DLD1 (cell line): Measurements from ENCODE around the gene FGF11.
"Not testable (repeated sequence)": the region's sequence is repeated elsewhere in the genome, so short reads cannot be mapped to it uniquely, and the experiment has no call there.

Experiments
- in situ Hi-C: cut with HindIII; loops from 2 replicates; pipeline ENCODE4 v1.10.0; 2017; ENCODE audit warnings: low sequenced_read_pairs

FGF11 gene

GRCh38 chr17:7460850-7461660 is 21.7 kb downstream of the FGF11 start:
- in situ Hi-C loops: no loop called here

GRCh38 chr17:7462474-7463371 is 23.4 kb downstream of the FGF11 start:
- in situ Hi-C loops: no loop called here

GRCh38 chr17:7463372-7463846 is 24.1 kb downstream of the FGF11 start:
- in situ Hi-C loops: no loop called here

- in situ Hi-C loops: no loop called here
Measured at GRCh38 chr17:7464081-7464480, 24.8 kb downstream of the FGF11 start.

- in situ Hi-C loops: no loop called here
Measured at GRCh38 chr17:7465597-7466275, 26.4 kb downstream of the FGF11 start.

GRCh38 chr17:7466318-7466638 is 27.0 kb downstream of the FGF11 start:
- in situ Hi-C loops: no loop called here

- in situ Hi-C loops: no loop called here
Measured at GRCh38 chr17:7466639-7467341, 27.5 kb downstream of the FGF11 start.

- in situ Hi-C loops: no loop called here
Measured at GRCh38 chr17:7467498-7467897, 28.2 kb downstream of the FGF11 start.

- in situ Hi-C loops: no loop called here
Measured at GRCh38 chr17:7468290-7468689, 29.0 kb downstream of the FGF11 start.

- in situ Hi-C loops: no loop called here
Measured at GRCh38 chr17:7468804-7469389, 29.6 kb downstream of the FGF11 start.

- in situ Hi-C loops: not testable (repeated sequence)
Measured at GRCh38 chr17:7469843-7470242, 30.5 kb downstream of the FGF11 start.

- in situ Hi-C loops: not testable (repeated sequence)
Measured at GRCh38 chr17:7470457-7470973, 31.2 kb downstream of the FGF11 start.

- in situ Hi-C loops: no loop called here
Measured at GRCh38 chr17:7471729-7472128, 32.4 kb downstream of the FGF11 start.

GRCh38 chr17:7474767-7475166 is 35.5 kb downstream of the FGF11 start:
- in situ Hi-C loops: not testable (repeated sequence)

GRCh38 chr17:7475764-7476422 is 36.6 kb downstream of the FGF11 start:
- in situ Hi-C loops: no loop called here

GRCh38 chr17:7476494-7476893 is 37.2 kb downstream of the FGF11 start:
- in situ Hi-C loops: no loop called here

- in situ Hi-C loops: no loop called here
Measured at GRCh38 chr17:7476951-7477350, 37.6 kb downstream of the FGF11 start.

- in situ Hi-C loops: no loop called here
Measured at GRCh38 chr17:7477392-7478275, 38.3 kb downstream of the FGF11 start.
